IMR-90 (cell line): Measurements from ENCODE around the gene LCNL1. TPM values are rescaled to one million over a fixed set of nuclear protein-coding genes. Genes with fewer than 3 reads are reported as not detected.

Experiments used
- ATAC-seq: fragments of 200-7000 bp; cut with Tn5 transposase; 2 replicates; pipeline ENCODE4 v1.9.1; 2020; ENCODE audit warnings: low read depth, mild to moderate bottlenecking, moderate library complexity
- BruUV-seq: library from RNA; stranded (reverse); fragments of 400-500 nt; replicated peaks from 2 replicates; lab custom pipeline; 2021; lab: Mats Ljungman, UMichigan
- CTCF ChIA-PET: fragments of 300-600 bp; formaldehyde crosslinking; extraction: SDS; loops from one replicate; lab custom pipeline; 2021; ENCODE audit warnings: antibody characterized with exemption; lab: Yijun Ruan, JAX
- POLR2A ChIA-PET: fragments of 300-600 bp; sonication (Branson Sonifier 250); formaldehyde crosslinking; loops from one replicate; lab custom pipeline; 2022; ENCODE audit warnings: antibody characterized with exemption; ENCODE audit not compliant: unreplicated experiment; lab: Charles Lee
- DNase-seq: peaks from one replicate; pipeline ENCODE4 v3.0.0; 2013
- H2AFZ ChIP-seq: replicated peaks from 2 replicates; pipeline ENCODE3; 2013; ENCODE audit warnings: low read length, mild to moderate bottlenecking; ENCODE audit not compliant: poor library complexity
- H2AK5ac ChIP-seq: 2 replicates; pipeline ENCODE4 v1.6.1; 2013; ENCODE audit warnings: low read depth, low read length, inconsistent platforms
- H2AK9ac ChIP-seq: replicated peaks from 2 replicates; pipeline ENCODE3; 2013; ENCODE audit warnings: mild to moderate bottlenecking, low read depth, low read length, moderate library complexity; ENCODE audit not compliant: poor library complexity
- H2BK120ac ChIP-seq: 2 replicates; pipeline ENCODE4 v1.6.1; 2013; ENCODE audit warnings: low read depth, low read length, inconsistent platforms
- H2BK15ac ChIP-seq: 3 replicates; pipeline ENCODE4 v1.6.1; 2013; ENCODE audit warnings: low read depth, low read length, inconsistent platforms
- H2BK20ac ChIP-seq: 2 replicates; pipeline ENCODE4 v1.6.1; 2013; ENCODE audit warnings: low read depth, mild to moderate bottlenecking, inconsistent platforms, low read length, moderate library complexity
- H2BK5ac ChIP-seq: 2 replicates; pipeline ENCODE4 v1.6.1; 2013; ENCODE audit warnings: mild to moderate bottlenecking, low read depth, low read length, inconsistent platforms; ENCODE audit not compliant: poor library complexity, severe bottlenecking
- H3K14ac ChIP-seq: replicated peaks from 2 replicates; pipeline ENCODE4 v1.6.1; 2013; ENCODE audit warnings: low read depth, low read length, inconsistent platforms
- H3K18ac ChIP-seq: 2 replicates; pipeline ENCODE4 v1.6.1; 2013; ENCODE audit warnings: low read depth, low read length, control low read depth
- H3K23ac ChIP-seq: 2 replicates; pipeline ENCODE4 v1.6.1; 2013; ENCODE audit warnings: low read depth, low read length, inconsistent platforms
- H3K27ac ChIP-seq: 2 replicates; pipeline ENCODE4 v1.5.1; 2013; ENCODE audit warnings: mild to moderate bottlenecking, control low read depth, low read length; ENCODE audit not compliant: insufficient read depth
- H3K27me3 ChIP-seq: 2 replicates; pipeline ENCODE4 v1.6.1; 2013; ENCODE audit warnings: low read length; ENCODE audit not compliant: control insufficient read depth, insufficient read depth
- H3K36me3 ChIP-seq: 2 replicates; pipeline ENCODE4 v1.6.1; 2013; ENCODE audit warnings: low read length, mixed read lengths; ENCODE audit not compliant: control insufficient read depth, insufficient read depth
- H3K4ac ChIP-seq: 2 replicates; pipeline ENCODE4 v1.6.1; 2013; ENCODE audit warnings: low read depth, low read length, inconsistent platforms
- H3K4me1 ChIP-seq: 2 replicates; pipeline ENCODE4 v1.6.1; 2013; ENCODE audit warnings: low read length, mixed read lengths; ENCODE audit not compliant: control insufficient read depth, insufficient read depth
- H3K4me2 ChIP-seq: 2 replicates; pipeline ENCODE4 v1.6.1; 2013; ENCODE audit warnings: low read depth, mild to moderate bottlenecking, control low read depth, low read length, moderate library complexity
- H3K4me3 ChIP-seq: 2 replicates; pipeline ENCODE4 v1.5.1; 2013; ENCODE audit warnings: low read depth, mild to moderate bottlenecking, control low read depth, low read length, moderate library complexity; ENCODE audit not compliant: insufficient read depth
- H3K56ac ChIP-seq: 2 replicates; pipeline ENCODE4 v1.6.1; 2013; ENCODE audit warnings: low read length, inconsistent platforms; ENCODE audit not compliant: insufficient read depth; ENCODE audit errors: extremely low read depth
- H3K79me1 ChIP-seq, 2 experiments: 2 replicates each; pipeline ENCODE4 v1.6.1; 2013; ENCODE audit warnings: low read length in 2 of 2, inconsistent platforms in 1 of 2, low read depth in 1 of 2
- H3K9ac ChIP-seq: 2 replicates; pipeline ENCODE4 v1.6.1; 2013; ENCODE audit warnings: low read depth, low read length, control low read depth
- H3K9me1 ChIP-seq: 2 replicates; pipeline ENCODE4 v1.6.1; 2013; ENCODE audit warnings: low read length, inconsistent platforms; ENCODE audit not compliant: insufficient read depth
- H3K9me3 ChIP-seq: 2 replicates; pipeline ENCODE4 v1.6.1; 2013; ENCODE audit warnings: low read length; ENCODE audit not compliant: control insufficient read depth, insufficient read depth
- H4K20me1 ChIP-seq: 2 replicates; pipeline ENCODE4 v1.6.1; 2013; ENCODE audit warnings: low read length, inconsistent platforms; ENCODE audit not compliant: insufficient read depth
- H4K5ac ChIP-seq: 2 replicates; pipeline ENCODE4 v1.6.1; 2013; ENCODE audit warnings: mild to moderate bottlenecking, low read depth, low read length, control low read depth
- H4K8ac ChIP-seq, 2 experiments: 2 replicates each; pipeline ENCODE4 v1.6.1; 2013; ENCODE audit warnings: low read depth in 2 of 2, low read length in 2 of 2, control low read depth in 1 of 2, inconsistent platforms in 1 of 2
- H4K91ac ChIP-seq: 2 replicates; pipeline ENCODE4 v1.6.1; 2013; ENCODE audit warnings: low read depth, low read length, inconsistent platforms; ENCODE audit not compliant: insufficient read depth
- CEBPB ChIP-seq: IDR thresholded peaks from 2 replicates; pipeline ENCODE4 v1.6.1; 2012; ENCODE audit warnings: low read depth, low read length, improper control_type of control experiment
- CHD1 ChIP-seq: IDR thresholded peaks from 2 replicates; pipeline ENCODE4 v1.6.1; 2012; ENCODE audit warnings: low read depth, low read length, improper control_type of control experiment
- FOS ChIP-seq: fragments of 150-350 bp; IDR thresholded peaks from 2 replicates; pipeline ENCODE4 v1.6.1; 2016; ENCODE audit warnings: low read depth, low read length
- MAFK ChIP-seq: IDR thresholded peaks from 2 replicates; pipeline ENCODE4 v1.6.1; 2012; ENCODE audit warnings: low read depth, low read length, improper control_type of control experiment
- MAZ ChIP-seq: IDR thresholded peaks from 2 replicates; pipeline ENCODE4 v1.6.1; 2012; ENCODE audit warnings: low read depth, mild to moderate bottlenecking, low read length, improper control_type of control experiment, moderate library complexity, borderline replicate concordance
- MXI1 ChIP-seq: IDR thresholded peaks from 2 replicates; pipeline ENCODE4 v1.6.1; 2012; ENCODE audit warnings: low read depth, mild to moderate bottlenecking, low read length, moderate library complexity, borderline replicate concordance
- NFE2L2 ChIP-seq: fragments of 150-350 bp; IDR thresholded peaks from 2 replicates; pipeline ENCODE4 v1.6.1; 2016; ENCODE audit warnings: low read depth, mild to moderate bottlenecking, low read length
- RAD21 ChIP-seq: IDR thresholded peaks from 2 replicates; pipeline ENCODE4 v1.6.1; 2012; ENCODE audit warnings: low read length, improper control_type of control experiment
- RCOR1 ChIP-seq: IDR thresholded peaks from 2 replicates; pipeline ENCODE4 v1.6.1; 2012; ENCODE audit warnings: mild to moderate bottlenecking, low read length, improper control_type of control experiment; ENCODE audit not compliant: insufficient replicate concordance
- SMC3 ChIP-seq: fragments of 150-350 bp; IDR thresholded peaks from 2 replicates; pipeline ENCODE4 v1.6.1; 2016; ENCODE audit warnings: low read depth, mild to moderate bottlenecking, antibody characterized with exemption, low read length, moderate library complexity
- USF2 ChIP-seq: fragments of 150-350 bp; IDR thresholded peaks from 2 replicates; pipeline ENCODE4 v1.6.1; 2017; ENCODE audit warnings: mild to moderate bottlenecking, antibody characterized with exemption, low read length, low read depth
- WGBS, 2 experiments: methylation state at CpG; one replicate each; pipeline versions ENCODE4 v1.1.5 to v1.1.7; 2013; ENCODE audit warnings: missing lambda C conversion rate in 2 of 2; ENCODE audit not compliant: insufficient read length in 1 of 2; ENCODE audit errors: extremely low coverage in 2 of 2; 5-methylcytosine and 5-hydroxymethylcytosine counted together
- dilution Hi-C: fragments of 300-500 bp; cut with HindIII; formaldehyde crosslinking; loops from one replicate; pipeline ENCODE4 v1.14.3; 2018; ENCODE audit warnings: low sequenced_read_pairs; ENCODE audit not compliant: unreplicated experiment
- in situ Hi-C: fragments of 300-500 bp; cut with MboI; formaldehyde crosslinking; loops from 3 replicates; pipeline ENCODE4 v1.14.3; 2019; ENCODE audit warnings: low sequenced_read_pairs, inconsistent platforms, mixed read lengths
- intact Hi-C: fragments of 100-400 bp; cut with micrococcal nuclease; formaldehyde crosslinking; loops from 2 replicates; pipeline ENCODE4 v1.10.0; 2022
- polyA plus RNA-seq, 3 experiments: library from polyadenylated mRNA; depleted of rRNA; stranded (reverse); fragments of >200 nt; gene quantifications; 2 replicates each; pipeline ENCODE4 v1.2.3, GENCODE V29; 2012; ENCODE audit warnings: low replicate concordance in 1 of 3
- total RNA-seq: library from RNA; depleted of rRNA; stranded (reverse); fragments of >200 nt; gene quantifications from 2 replicates; pipeline ENCODE4 v1.2.3, GENCODE V29; 2012
- TF ChIP-seq, protein P1 (sequence below): conservative IDR thresholded peaks from 2 replicates; pipeline ENCODE4 v1.5.1; 2012; ENCODE audit warnings: mild to moderate bottlenecking, low read depth, low read length, improper control_type of control experiment
- TF ChIP-seq, protein P2 (sequence below): fragments of 150-350 bp; IDR thresholded peaks from 2 replicates; pipeline ENCODE4 v1.6.1; 2016; ENCODE audit warnings: low read depth, mild to moderate bottlenecking, low read length, moderate library complexity, borderline replicate concordance

Gene LCNL1
- total and polyA plus RNA-seq, 2 of the 4 experiments (the other 2 are of a cell fraction): 0.15 TPM; not detected in 1

DNA sequence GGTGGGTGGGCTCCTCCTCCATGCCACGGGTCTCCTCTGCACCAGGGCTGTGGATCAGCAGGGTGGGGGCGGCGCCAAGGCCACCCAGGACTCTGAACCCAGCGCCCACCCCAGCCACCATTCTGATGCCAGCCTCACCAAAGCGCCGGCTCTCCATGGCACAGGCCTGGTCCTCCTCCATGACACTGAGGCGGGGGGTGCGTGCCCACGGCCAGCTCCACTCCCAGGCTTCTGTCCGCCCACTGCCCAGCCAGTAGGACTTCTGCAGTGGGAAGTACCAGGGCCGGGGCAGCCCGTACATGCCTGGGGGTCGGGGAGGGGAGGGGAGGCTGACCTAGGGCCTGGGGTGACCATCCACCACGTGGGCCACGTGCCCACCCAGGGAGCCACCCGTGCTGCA lies 33.6 kb downstream of the LCNL1 start:
- Histone ChIP-seq H3K27ac (no peak overlapping the region), H3K9me3 (no peaks in the 10 kb centered on the region), H2AFZ (no peak overlapping the region), H3K36me3 (peaks cover 39% of the 10 kb centered on the region; the same call in 1 of the 2 replicates), H2BK20ac (no peak overlapping the region), H3K9me1 (no peaks in the 10 kb centered on the region), H3K4me1 (no peaks in the 10 kb centered on the region), H4K5ac (no peak overlapping the region), H4K91ac (no peak overlapping the region), H3K4ac (no peak overlapping the region), H2BK15ac (no peak overlapping the region), H3K9ac (no peak overlapping the region), H4K8ac (no peak overlapping the region), H2BK5ac (no peak overlapping the region), H3K18ac (no peak overlapping the region), H4K20me1 (no peaks in the 10 kb centered on the region; the same call in 1 of the 2 replicates), H3K23ac (no peak overlapping the region), H3K56ac (no peak overlapping the region), H3K4me3 (no peak overlapping the region), H3K14ac (no peak overlapping the region), H2AK5ac (no peak overlapping the region), H2AK9ac (no peak overlapping the region), H2BK120ac (no peak overlapping the region), H3K27me3 (no peaks in the 10 kb centered on the region), H3K4me2 (no peak overlapping the region), H3K79me1 (no peaks in the 10 kb centered on the region)
- TF ChIP-seq NFE2L2 (no peak), RAD21 (no peak), CHD1 (no peak), FOS (no peak), MXI1 (no peak), USF2 (no peak), MAFK (no peak), SMC3 (no peak), CEBPB (no peak), MAZ (no peak), RCOR1 (no peak)
- TF ChIP-seq, protein P1, sequence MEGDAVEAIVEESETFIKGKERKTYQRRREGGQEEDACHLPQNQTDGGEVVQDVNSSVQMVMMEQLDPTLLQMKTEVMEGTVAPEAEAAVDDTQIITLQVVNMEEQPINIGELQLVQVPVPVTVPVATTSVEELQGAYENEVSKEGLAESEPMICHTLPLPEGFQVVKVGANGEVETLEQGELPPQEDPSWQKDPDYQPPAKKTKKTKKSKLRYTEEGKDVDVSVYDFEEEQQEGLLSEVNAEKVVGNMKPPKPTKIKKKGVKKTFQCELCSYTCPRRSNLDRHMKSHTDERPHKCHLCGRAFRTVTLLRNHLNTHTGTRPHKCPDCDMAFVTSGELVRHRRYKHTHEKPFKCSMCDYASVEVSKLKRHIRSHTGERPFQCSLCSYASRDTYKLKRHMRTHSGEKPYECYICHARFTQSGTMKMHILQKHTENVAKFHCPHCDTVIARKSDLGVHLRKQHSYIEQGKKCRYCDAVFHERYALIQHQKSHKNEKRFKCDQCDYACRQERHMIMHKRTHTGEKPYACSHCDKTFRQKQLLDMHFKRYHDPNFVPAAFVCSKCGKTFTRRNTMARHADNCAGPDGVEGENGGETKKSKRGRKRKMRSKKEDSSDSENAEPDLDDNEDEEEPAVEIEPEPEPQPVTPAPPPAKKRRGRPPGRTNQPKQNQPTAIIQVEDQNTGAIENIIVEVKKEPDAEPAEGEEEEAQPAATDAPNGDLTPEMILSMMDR: no peak
- TF ChIP-seq, protein P2, sequence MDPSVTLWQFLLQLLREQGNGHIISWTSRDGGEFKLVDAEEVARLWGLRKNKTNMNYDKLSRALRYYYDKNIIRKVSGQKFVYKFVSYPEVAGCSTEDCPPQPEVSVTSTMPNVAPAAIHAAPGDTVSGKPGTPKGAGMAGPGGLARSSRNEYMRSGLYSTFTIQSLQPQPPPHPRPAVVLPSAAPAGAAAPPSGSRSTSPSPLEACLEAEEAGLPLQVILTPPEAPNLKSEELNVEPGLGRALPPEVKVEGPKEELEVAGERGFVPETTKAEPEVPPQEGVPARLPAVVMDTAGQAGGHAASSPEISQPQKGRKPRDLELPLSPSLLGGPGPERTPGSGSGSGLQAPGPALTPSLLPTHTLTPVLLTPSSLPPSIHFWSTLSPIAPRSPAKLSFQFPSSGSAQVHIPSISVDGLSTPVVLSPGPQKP: no peak
- ChIA-PET CTCF (no interaction called here), POLR2A (no interaction called here)
- intact Hi-C loops: no loop called here
- 100% methylated on average over 5 of the region's 16 CpGs; no CpG with 5 or more reads in 1 of the 2 experiments for WGBS, 2 experiments
- no TSS peak for BruUV-seq
- DNase-seq (no peak), ATAC-seq (no peak)
- in situ Hi-C loops: no loop called here
- dilution Hi-C loops: no loop called here
